Erythroblast (primary cell): ENCODE results near the gene AS3MT.

Experiments
- GATA1 ChIP-seq: IDR thresholded peaks from 2 replicates; pipeline ENCODE4 v1.6.1; 2011; ENCODE audit warnings: low read depth, mild to moderate bottlenecking, control low read depth, low read length, moderate library complexity
- POLR2A ChIP-seq: IDR thresholded peaks from 2 replicates; pipeline ENCODE4 v1.6.1; 2011; ENCODE audit warnings: mild to moderate bottlenecking, low read length

- TF ChIP-seq POLR2A (no peak), GATA1 (no peak)
Measured at GRCh38 chr10:102923601-102924000, 54.3 kb downstream of the AS3MT start.
